DMS79 (cell line): Measurements from ENCODE around the gene MPPED1.

Source experiments
- DNase-seq: peaks from one replicate; lab custom pipeline; 2025; lab: John Stamatoyannopoulos, UW

MPPED1 gene

GRCh38 chr22:43393132-43393843 lies 18.5 kb upstream of the MPPED1 start:
- DNase-seq: no peak

DNA sequence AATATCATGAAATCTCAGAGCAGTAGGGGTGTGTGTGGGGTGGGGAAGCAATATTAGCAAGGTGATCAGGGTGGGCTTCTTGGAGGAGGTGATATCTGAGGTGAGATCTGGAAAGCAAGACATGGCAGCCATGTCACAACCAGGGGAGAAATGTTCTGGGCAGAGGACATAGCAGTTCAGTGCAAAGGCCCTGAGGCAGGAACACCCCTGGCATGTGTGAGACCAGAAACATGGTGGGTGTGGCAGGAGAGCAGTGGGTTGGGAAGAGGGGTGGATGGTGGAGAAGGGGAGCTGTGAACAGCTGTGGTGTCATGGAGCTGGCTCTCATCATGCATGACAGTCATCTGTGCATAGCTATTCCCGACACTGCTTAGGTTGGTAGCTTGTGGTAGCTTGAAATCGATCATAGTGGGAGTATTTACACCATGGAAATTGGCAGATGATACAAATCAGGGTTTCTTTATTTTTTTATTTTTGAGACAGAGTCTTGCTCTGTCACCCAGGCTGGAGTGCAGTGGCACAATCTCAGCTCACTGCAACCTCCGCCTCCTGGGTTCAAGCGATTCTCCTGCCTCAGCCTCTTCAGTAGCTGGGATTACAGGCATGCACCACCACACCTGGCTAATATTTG lies 17.9 kb upstream of the MPPED1 start:
- DNase-seq: no peak

GRCh38 chr22:43395086-43395695 lies 16.6 kb upstream of the MPPED1 start:
- DNase-seq: no peak

DNA sequence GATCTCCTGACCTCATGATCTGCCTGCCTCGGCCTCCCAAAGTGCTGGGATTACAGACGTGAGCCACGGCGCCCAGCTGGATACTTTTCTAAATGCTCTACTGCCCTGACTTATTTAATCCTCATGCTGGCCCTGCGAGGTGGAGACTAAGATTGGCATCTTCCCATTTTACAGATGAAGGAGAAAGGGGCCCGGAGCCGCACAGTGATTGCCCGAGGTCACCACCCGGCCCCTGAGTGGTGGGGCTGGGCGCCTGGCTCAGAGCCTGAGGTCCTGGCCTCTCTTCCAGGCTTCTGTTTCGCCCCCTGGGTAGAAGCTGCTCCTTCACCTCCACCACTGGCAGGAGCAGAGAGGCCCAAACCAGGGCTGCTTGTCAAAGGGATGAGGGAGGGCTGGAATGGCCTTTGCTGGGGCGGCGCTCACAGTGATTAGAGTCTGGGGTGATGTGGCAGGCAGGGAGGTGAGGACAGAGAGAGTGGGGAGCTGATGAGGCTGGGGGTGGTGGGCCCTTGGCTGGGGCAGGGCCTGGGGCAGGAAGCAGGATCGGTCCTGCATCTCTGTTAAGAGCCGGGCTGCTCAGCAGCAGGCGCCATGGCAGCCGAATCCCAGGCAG lies 15.4 kb upstream of the MPPED1 start:
- DNase-seq: no peak

DNA sequence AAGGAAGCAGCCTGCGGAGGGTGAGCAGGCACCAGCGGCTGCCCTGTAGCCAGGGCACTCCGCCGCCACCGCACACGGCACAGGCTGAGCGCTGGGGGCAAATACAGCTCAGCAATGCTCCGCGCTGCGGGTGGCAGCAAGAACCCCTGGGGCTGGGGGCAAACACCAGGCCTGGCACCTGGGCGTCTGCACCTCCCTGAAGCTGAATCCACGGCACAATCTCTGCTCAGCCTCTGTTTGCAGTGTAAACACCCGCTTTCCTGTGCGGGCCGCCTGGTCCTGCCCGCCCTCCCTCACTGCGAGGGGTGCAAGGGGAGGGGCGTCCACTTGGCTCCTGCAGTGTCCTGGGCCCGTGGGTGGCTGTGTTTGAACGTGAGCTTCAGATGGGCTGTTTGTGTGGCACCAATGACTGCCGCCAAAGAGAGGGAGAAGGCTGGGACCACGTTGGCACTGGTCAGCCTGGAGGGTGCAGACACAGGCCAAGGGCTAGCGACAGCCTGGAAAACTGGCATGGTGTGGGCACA lies 14.8 kb upstream of the MPPED1 start:
- DNase-seq: no peak

DNA sequence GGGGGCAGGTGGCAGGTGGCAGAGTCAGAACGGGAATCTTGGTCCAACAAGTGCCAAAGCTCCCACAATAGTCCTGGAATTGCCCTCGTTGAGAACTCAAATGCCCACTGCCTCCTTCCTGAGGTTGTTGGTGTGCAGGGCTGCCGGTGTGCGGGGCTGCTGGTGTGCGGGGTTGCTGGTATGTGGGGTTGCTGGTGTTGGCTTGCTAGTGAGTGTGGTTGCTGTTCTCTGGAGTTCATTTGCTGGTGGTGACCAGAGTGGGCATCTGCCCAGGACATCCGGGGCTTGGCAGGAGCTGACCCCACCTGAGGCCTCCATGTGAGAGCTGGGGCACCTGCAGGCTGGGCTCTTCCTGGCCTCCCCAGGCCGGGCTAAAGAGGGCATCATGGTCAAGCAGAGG lies 14.0 kb upstream of the MPPED1 start:
- no peak for DNase-seq

DNA sequence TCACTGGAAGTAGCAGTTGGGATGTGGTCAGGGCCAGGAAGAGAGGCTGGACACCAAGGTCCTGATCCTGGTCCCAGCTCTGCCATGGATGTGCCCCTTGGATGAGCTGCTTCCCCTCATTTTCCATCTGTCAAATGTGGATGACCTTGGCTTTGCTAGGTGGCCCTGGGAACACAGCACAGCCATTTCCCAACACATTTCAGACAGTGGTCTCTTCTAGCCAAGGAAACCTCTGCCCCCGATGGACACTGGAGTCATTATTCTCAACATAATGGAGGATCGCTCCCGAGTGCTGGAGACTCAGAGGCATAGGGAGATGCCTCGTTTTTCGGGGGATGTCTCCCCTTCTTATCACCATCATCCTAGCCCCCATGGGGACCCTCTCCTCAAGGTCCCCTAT lies 13.6 kb upstream of the MPPED1 start:
- no peak for DNase-seq

GRCh38 chr22:43398910-43399309 lies 12.9 kb upstream of the MPPED1 start:
- DNase-seq: no peak

- DNase-seq: no peak
These were observed 12.4 kb upstream of the MPPED1 start for GRCh38 chr22:43399338-43399979.

DNA sequence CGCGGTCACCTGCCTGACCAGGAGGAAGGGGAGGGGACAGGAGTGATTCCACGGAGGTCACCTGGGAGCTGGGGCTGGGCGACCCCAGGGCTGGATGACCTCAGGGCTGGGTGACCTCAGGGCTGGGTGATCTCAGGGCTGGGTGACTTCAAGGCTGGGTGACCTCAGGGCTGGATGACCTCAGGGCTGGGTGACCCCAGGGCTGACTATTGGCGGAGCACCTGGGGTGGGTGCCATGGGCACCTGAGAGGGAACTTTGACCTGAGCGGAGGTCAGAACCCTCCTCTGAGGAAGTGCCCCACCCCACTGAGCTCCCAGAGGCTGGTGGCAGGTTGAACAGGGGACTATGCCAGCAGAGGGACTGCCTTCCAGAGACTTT lies 11.8 kb upstream of the MPPED1 start:
- no peak for DNase-seq

- no peak for DNase-seq
These were observed 11.4 kb upstream of the MPPED1 start for GRCh38 chr22:43400449-43400848.

GRCh38 chr22:43401233-43401632 lies 10.6 kb upstream of the MPPED1 start:
- no peak for DNase-seq

GRCh38 chr22:43401661-43402060 lies 10.2 kb upstream of the MPPED1 start:
- no peak for DNase-seq

GRCh38 chr22:43402128-43402527 lies 9.7 kb upstream of the MPPED1 start:
- no peak for DNase-seq

DNA sequence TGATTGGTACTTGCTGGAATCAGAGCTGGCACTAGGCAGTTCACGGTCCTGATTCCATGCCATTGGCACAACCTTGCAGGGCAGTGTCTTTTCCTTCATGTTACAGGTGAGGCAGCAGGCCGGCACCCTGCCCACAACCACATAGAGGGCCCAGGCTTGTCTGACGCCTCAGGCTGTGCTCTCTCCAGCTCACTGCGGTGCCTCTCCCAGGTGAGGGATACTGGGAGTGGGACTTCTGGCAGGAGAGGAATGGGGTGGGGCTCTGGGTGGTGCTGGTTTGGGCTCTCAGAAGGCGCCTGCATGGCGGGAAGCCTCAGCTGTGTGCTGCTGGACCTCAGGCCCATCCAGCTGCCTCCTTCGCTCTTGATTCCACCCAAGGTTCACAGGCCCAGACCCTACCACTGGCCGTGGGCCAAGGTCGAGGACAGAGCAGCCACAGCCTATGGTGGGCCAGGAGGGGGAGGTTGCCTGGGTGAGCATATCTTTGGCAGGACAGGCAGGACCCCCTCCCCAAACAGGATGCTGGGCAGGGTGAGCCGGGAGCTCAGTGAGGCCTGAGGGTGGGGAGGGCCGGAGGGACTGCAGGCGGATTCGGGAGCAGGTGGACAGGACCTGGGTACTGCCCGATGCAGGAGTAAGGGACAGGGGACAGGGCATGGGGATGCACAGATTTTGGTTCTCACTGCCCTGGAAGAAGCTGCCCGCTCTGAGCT lies 7.0 kb upstream of the MPPED1 start:
- peak; percentile 90 for DNase-seq

GRCh38 chr22:43406186-43406790 lies 5.5 kb upstream of the MPPED1 start:
- no peak for DNase-seq

DNA sequence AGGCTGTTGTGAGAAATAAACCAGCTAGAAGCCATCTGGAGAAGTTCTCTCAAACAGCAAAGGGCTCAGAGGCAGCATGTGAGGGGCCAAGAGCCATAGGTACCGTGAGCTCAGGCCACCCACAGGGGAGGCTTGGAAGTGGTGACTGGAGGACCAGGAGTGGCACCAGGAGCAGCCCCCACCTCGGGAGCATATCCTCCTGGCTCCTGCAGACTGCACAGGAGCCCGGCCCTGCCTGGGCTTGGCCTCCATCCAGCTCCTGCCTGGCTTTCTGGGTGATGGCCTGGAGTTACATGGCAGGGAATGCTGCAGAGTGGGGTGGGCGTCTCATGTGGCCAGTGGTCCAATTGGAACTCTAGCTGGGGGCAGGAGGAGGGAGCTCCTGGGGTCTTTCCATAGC lies 4.2 kb upstream of the MPPED1 start:
- DNase-seq: no peak

- DNase-seq: no peak
These were observed 3.8 kb upstream of the MPPED1 start for GRCh38 chr22:43408009-43408408.

- DNase-seq: no peak
These were observed 2.8 kb upstream of the MPPED1 start for GRCh38 chr22:43409046-43409445.

DNA sequence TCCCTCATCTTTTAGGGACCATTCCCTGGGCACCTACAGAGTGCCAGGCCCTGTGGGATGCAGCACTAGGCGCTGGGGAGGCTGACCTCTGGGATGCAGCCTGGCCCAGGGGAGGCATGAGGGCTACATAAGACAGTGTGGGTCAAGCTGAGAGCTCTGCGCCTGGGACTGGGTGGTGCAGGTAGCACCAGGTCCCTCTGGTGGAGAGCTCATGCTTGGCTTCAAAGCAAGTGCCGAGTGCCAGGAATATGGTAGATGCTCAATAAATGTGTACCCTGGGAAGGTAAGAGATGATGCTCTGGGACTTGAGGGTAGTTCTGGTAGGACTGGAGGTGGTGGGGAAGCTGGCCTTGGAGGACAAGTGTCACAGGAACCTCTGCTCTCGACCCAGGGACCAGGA lies 2.0 kb upstream of the MPPED1 start:
- no peak for DNase-seq
